Neural progenitor cell (in vitro differentiated cells): Measurements from ENCODE around the gene NFASC. TPM values are rescaled to one million over a fixed set of nuclear protein-coding genes. Genes with fewer than 3 reads are reported as not detected.
A peak's percentile ranks its signal among the peaks of the same experiment; 100 is the strongest.

Experiments
- DNase-seq: peaks from one replicate; pipeline ENCODE4 v3.0.0-alpha.2; 2016; ENCODE audit warnings: low spot score
- H2AFZ ChIP-seq: fragments of 200-600 bp; sonication (generic); replicated peaks from 2 replicates; pipeline ENCODE4 v1.6.1; 2016; ENCODE audit warnings: antibody characterized with exemption
- H3F3A ChIP-seq: fragments of 200-600 bp; sonication (generic); 2 replicates; pipeline ENCODE4 v1.6.1; 2016; ENCODE audit warnings: antibody characterized with exemption, low read depth
- H3K27ac ChIP-seq: fragments of 200-600 bp; sonication (generic); 2 replicates; pipeline ENCODE4 v1.5.1; 2016; ENCODE audit warnings: mild to moderate bottlenecking
- H3K27me3 ChIP-seq: fragments of 200-600 bp; sonication (generic); 2 replicates; pipeline ENCODE4 v1.6.1; 2016; ENCODE audit warnings: mild to moderate bottlenecking, moderate library complexity
- H3K36me3 ChIP-seq: fragments of 200-600 bp; sonication (generic); 2 replicates; pipeline ENCODE4 v1.5.1; 2016
- H3K4me1 ChIP-seq: fragments of 200-600 bp; sonication (generic); 2 replicates; pipeline ENCODE4 v1.6.1; 2016; ENCODE audit warnings: mixed run types
- H3K4me2 ChIP-seq: fragments of 200-600 bp; sonication (generic); 2 replicates; pipeline ENCODE4 v1.6.1; 2016
- H3K4me3 ChIP-seq: fragments of 200-600 bp; sonication (generic); 2 replicates; pipeline ENCODE4 v1.5.1; 2016
- H3K79me2 ChIP-seq: fragments of 200-600 bp; sonication (generic); 2 replicates; pipeline ENCODE4 v1.6.1; 2016; ENCODE audit warnings: low read depth
- H3K9ac ChIP-seq: fragments of 200-600 bp; sonication (generic); 2 replicates; pipeline ENCODE4 v1.6.1; 2016
- H3K9me3 ChIP-seq: fragments of 200-600 bp; sonication (generic); 2 replicates; pipeline ENCODE4 v1.5.1; 2016; ENCODE audit warnings: low read depth
- H4K20me1 ChIP-seq: fragments of 200-600 bp; sonication (generic); 2 replicates; pipeline ENCODE4 v1.6.1; 2016; ENCODE audit warnings: low read depth
- H3K27ac Mint-ChIP-seq: 3 replicates; pipeline ENCODE4 v1.8.0; 2021; ENCODE audit warnings: mixed read lengths
- H3K27me3 Mint-ChIP-seq: 2 replicates; pipeline ENCODE4 v1.8.0; 2022; ENCODE audit warnings: low read depth, mild to moderate bottlenecking, inconsistent platforms, moderate library complexity, mixed read lengths; ENCODE audit not compliant: insufficient read depth
- H3K36me3 Mint-ChIP-seq: 3 replicates; pipeline ENCODE4 v1.8.0; 2021; ENCODE audit warnings: mixed read lengths
- H3K4me1 Mint-ChIP-seq: 3 replicates; pipeline ENCODE4 v1.8.0; 2021; ENCODE audit warnings: mixed read lengths
- H3K4me3 Mint-ChIP-seq: 3 replicates; pipeline ENCODE4 v1.8.0; 2021; ENCODE audit warnings: mild to moderate bottlenecking, moderate library complexity, mixed read lengths
- H3K9me3 Mint-ChIP-seq: 3 replicates; pipeline ENCODE4 v1.8.0; 2020; ENCODE audit warnings: mixed read lengths
- CTCF ChIP-seq: fragments of 200-600 bp; sonication (generic); IDR thresholded peaks from 2 replicates; pipeline ENCODE4 v1.5.1; 2017; ENCODE audit warnings: antibody characterized with exemption, mild to moderate bottlenecking
- EZH2 ChIP-seq: fragments of 200-600 bp; sonication (generic); IDR thresholded peaks from 2 replicates; pipeline ENCODE4 v1.6.1; 2017; ENCODE audit warnings: antibody characterized with exemption, mild to moderate bottlenecking, moderate library complexity
- EZH2phosphoT487 ChIP-seq: fragments of 200-600 bp; sonication (generic); IDR thresholded peaks from 2 replicates; pipeline ENCODE4 v1.6.1; 2017; ENCODE audit warnings: antibody characterized with exemption
- total RNA-seq: library from RNA; depleted of rRNA; stranded (reverse); fragments of >200 nt; gene quantifications from 2 replicates; pipeline ENCODE4 v1.2.3, GENCODE V29; 2015; ENCODE audit warnings: low replicate concordance

NFASC gene
- total RNA-seq, 1 donor from 2014 or later, result 2.5 TPM

- no peak overlapping the region for H3K4me2 ChIP-seq
- no peaks in the 10 kb centered on the region for H3K79me2 ChIP-seq
- Mint-ChIP-seq H3K36me3 (no peaks in the 10 kb centered on the region), H3K4me3 (peak overlapping the region; percentile 14), H3K9me3 (no peaks in the 10 kb centered on the region), H3K27ac (no peak overlapping the region), H3K27me3 (peaks cover 2% of the 10 kb centered on the region), H3K4me1 (peaks cover 19% of the 10 kb centered on the region)
- no peak overlapping the region for H3K27ac ChIP-seq
- TF ChIP-seq CTCF, result no peak
- no peak for TF ChIP-seq EZH2phosphoT487
- no peak for TF ChIP-seq EZH2
- DNase-seq, result peak; percentile 90
- H2AFZ ChIP-seq, result no peak overlapping the region
- peaks cover 11% of the 10 kb centered on the region for H3K4me1 ChIP-seq
- H3K27me3 ChIP-seq, result no peaks in the 10 kb centered on the region
- H3K9ac ChIP-seq, result no peak overlapping the region
- H4K20me1 ChIP-seq, result peaks cover 41% of the 10 kb centered on the region
- H3K9me3 ChIP-seq, result no peaks in the 10 kb centered on the region
- H3F3A ChIP-seq, result peaks cover 18% of the 10 kb centered on the region
- no peaks in the 10 kb centered on the region for H3K36me3 ChIP-seq
- no peak overlapping the region for H3K4me3 ChIP-seq
Measured at GRCh38 chr1:204837440-204838084, 33.1 kb upstream of the NFASC start.

- Mint-ChIP-seq H3K27ac (no peak overlapping the region), H3K27me3 (peaks cover 2% of the 10 kb centered on the region), H3K4me1 (peaks cover 15% of the 10 kb centered on the region), H3K4me3 (no peak overlapping the region), H3K9me3 (no peaks in the 10 kb centered on the region), H3K36me3 (no peaks in the 10 kb centered on the region)
- no peak for TF ChIP-seq CTCF
- no peak for TF ChIP-seq EZH2phosphoT487
- no peak for TF ChIP-seq EZH2
- H3K36me3 ChIP-seq, result no peaks in the 10 kb centered on the region
- H3K27me3 ChIP-seq, result no peaks in the 10 kb centered on the region
- H3F3A ChIP-seq, result peaks cover 5% of the 10 kb centered on the region
- H3K4me3 ChIP-seq, result no peak overlapping the region
- no peak overlapping the region for H3K9ac ChIP-seq
- H2AFZ ChIP-seq, result no peak overlapping the region
- H3K9me3 ChIP-seq, result no peaks in the 10 kb centered on the region
- no peaks in the 10 kb centered on the region for H3K79me2 ChIP-seq
- H4K20me1 ChIP-seq, result peaks cover 24% of the 10 kb centered on the region
- H3K27ac ChIP-seq, result no peak overlapping the region
- no peak overlapping the region for H3K4me2 ChIP-seq
- no peak for DNase-seq
- H3K4me1 ChIP-seq, result no peaks in the 10 kb centered on the region
Measured at GRCh38 chr1:204841316-204841715, 29.3 kb upstream of the NFASC start.

- H3K9me3 Mint-ChIP-seq, result no peaks in the 10 kb centered on the region
- Histone ChIP-seq H3K4me2 (no peak overlapping the region), H3K4me1 (no peaks in the 10 kb centered on the region), H3K36me3 (no peaks in the 10 kb centered on the region), H3K27me3 (no peaks in the 10 kb centered on the region), H3K27ac (no peak overlapping the region), H3K9ac (no peak overlapping the region), H2AFZ (no peak overlapping the region), H3K79me2 (no peaks in the 10 kb centered on the region), H3F3A (peaks cover 5% of the 10 kb centered on the region), H4K20me1 (peaks cover 21% of the 10 kb centered on the region), H3K4me3 (no peak overlapping the region), H3K9me3 (no peaks in the 10 kb centered on the region)
- no peak for DNase-seq
- no peaks in the 10 kb centered on the region for H3K36me3 Mint-ChIP-seq
- H3K27ac Mint-ChIP-seq, result no peak overlapping the region
- no peak for TF ChIP-seq EZH2phosphoT487
- no peak for TF ChIP-seq CTCF
- no peak for TF ChIP-seq EZH2
- H3K27me3 Mint-ChIP-seq, result peaks cover 2% of the 10 kb centered on the region
- no peak overlapping the region for H3K4me3 Mint-ChIP-seq
- peaks cover 15% of the 10 kb centered on the region for H3K4me1 Mint-ChIP-seq
Measured at GRCh38 chr1:204841798-204842197, 28.9 kb upstream of the NFASC start.
